NCI-H2227 treated with DMSO at 0.1 percent for 48 hours (cell line): ENCODE results near the gene MFSD6L.
"Not testable (repeated sequence)": the region's sequence is repeated elsewhere in the genome, so short reads cannot be mapped to it uniquely, and the experiment has no call there.

Experiments used
- DNase-seq: peaks from one replicate; lab custom pipeline; 2025; lab: John Stamatoyannopoulos, UW

Gene MFSD6L

GRCh38 chr17:8825802-8826201 is 26.6 kb upstream of the MFSD6L start:
- DNase-seq: no peak

- no peak for DNase-seq
Measured at GRCh38 chr17:8823279-8823678, 24.1 kb upstream of the MFSD6L start.

- DNase-seq: no peak
Measured at GRCh38 chr17:8822401-8823035, 23.4 kb upstream of the MFSD6L start.

- DNase-seq: no peak
Measured at GRCh38 chr17:8821446-8822105, 22.4 kb upstream of the MFSD6L start.

DNA sequence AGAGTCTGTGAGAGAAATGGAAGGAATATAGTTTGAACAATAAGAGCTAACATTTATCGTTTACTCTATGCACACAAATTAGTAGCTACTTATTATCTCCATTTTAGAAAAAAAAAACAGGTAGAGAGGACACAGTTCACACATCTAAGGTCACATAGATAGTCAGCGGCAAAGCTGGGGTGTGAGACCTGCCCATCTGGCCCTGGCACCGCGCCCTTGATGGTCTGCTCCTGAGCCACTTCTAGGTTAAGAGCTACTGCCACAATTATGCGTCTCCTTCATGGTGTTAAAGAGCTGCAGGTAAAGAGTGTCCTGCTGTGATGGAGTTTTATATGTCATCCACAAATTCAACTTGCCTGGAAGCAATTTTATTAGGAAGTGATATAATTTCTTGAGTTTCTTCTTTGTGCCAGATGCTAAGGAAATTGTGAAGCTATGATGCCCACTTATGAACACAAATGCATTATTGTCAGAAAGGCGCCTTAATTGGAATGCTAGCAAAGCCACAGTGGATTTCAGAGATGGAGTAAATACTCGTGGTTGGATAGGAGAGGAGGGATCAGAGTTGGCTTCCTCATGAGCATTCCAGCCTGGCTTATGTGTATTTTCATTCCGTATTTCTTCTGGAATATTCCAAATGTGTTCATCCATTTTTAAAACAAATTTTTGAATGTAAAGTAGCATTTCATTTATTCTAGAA is 21.3 kb upstream of the MFSD6L start:
- no peak for DNase-seq

GRCh38 chr17:8818654-8819330 is 19.6 kb upstream of the MFSD6L start:
- no peak for DNase-seq

DNA sequence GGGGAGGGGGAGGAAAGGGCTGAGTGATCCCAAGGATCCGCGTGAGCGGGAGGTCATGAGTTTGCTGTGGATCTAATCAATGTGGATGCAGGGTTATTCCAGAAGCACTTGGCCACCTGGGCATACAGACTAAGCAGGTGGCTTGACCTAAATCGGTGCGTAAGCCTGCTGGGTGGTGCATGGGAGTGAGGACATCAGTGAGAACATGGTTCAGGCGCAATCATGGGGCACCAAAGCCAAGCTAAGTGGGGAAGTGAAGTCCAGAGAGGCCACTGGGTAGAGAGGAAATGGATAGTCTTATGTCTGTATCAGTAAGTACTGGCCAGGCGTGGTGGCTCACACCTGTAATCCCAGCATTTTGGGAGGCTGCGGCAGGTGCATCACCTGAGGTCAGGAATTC is 18.9 kb upstream of the MFSD6L start:
- no peak for DNase-seq

GRCh38 chr17:8806926-8807550 is 7.9 kb upstream of the MFSD6L start:
- no peak for DNase-seq

DNA sequence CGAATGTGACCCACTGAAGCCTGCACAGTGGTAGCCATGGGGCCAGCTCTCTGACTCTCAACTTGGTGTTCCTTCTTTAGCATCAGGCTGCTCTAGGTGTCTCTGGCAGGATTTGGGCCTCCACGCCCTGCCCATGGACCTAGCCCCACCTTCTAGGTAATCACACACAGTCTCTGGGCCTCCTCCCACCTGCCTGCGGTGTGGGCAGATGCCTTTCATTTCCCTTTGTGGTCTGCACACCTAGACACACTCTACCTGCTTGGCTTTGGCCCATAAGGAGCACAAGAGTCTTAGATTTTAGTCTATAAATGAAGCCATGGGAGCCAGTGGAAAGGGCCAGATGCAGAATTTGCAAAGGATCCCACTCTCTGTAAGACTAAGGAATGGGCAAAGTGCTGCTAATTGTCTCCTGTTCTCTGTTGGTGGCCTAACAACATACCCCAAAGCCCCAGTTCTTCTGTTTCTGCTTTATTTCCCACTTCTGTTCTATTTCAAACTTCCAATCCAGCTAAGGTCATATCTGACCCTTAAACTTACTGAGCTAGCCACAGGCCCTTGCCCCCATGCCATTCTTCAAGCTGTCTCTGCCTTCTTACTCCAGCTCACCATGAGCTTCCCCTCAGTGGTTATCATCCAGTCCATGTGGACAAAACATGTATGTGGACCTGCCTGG is 7.2 kb upstream of the MFSD6L start:
- no peak for DNase-seq

DNA sequence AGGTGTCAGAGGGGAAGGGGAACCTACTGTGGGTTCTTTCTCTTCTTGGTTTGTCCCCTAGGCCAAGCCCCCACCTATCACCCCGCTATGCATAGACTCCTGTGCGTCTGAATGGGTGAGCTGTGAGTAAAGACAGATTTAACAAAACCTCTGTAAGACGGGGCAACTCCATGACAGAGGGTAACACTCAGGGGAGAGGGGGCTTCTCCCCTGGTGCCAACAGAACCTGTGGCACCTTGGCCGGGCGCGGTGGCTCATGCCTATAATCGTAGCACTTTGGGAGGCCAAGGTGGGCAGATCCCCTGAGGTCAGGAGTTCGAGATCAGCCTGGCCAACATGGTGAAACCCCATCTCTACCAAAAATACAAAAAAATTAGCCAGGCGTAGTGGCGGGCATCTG is 6.2 kb upstream of the MFSD6L start:
- DNase-seq: not testable (repeated sequence)

DNA sequence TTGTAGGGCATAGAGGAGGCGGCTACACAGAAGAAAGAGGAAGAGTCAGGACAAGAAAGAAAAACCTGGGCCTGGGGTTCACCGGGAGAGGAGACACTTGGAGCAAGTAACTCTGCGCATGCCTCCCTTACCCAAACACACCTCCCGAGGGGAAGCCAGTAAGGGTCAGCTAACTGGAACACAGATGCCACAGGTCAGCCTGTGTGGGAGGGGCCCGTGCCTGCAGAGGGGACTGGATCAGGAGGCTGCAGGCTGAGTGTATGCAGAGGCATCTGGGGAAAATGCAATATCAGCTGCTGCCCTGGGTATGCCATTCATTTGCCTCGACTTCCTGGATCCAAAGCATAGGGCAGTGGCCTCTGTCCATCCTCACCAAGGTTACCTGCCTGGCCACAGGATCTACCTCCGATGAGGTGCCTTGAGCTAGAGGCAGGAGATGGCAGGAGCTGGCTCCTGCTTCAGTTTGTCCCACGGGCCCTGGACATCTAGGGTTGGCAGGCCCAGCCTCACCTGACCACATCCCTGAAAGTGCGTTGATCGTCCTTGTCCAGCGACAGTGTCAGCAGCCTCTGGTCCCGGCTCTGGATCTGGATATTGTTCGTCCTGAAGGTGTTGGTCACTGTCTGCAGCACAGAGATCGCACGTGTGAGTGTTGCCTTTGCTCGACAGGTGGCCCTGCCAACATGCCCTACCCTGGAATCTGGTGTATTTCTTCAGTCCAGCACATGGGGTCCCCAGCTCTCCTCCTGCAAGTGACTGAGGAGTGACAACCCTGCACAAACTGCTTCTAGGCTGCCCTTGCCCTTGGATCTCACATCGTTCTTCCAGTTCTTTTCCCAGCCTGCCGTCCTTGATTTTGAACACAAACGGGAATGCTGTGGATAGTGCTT is 4.6 kb upstream of the MFSD6L start:
- DNase-seq: no peak

DNA sequence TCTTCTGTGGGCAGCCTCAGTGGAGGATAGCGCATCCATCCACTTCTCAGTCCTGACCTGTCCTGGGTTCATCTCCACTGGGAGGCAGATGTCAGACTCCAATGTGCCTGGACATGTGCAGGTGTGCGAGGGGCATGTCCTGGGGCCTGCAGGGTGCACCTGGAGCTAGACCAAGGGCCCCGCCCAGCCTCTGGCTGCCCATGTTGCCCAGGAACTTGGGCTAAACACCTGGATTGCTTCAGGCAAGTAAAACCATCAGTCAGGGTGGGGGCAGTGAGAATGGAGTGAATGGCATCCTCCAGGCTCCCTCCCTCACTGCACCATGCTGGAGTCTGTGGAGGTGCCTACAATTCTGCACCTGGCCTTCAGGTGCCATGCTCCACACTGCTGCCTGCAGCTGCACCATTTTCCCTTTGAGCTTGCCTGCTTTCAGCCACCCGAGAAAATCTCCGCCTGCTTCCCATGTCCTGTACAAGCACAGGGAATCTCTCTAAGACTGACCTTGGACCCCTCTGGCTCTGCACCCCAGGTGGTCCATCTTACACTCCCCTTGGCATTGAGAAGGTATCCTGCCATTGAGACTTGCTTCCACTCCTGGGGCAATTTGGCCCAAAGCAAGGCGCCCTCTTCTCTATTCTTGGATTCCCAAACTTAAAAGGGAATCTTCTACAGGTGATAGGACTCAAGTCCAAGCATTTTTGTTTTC is 2.1 kb upstream of the MFSD6L start:
- no peak for DNase-seq

GRCh38 chr17:8800656-8801055 is 1.5 kb upstream of the MFSD6L start:
- DNase-seq: no peak

DNA sequence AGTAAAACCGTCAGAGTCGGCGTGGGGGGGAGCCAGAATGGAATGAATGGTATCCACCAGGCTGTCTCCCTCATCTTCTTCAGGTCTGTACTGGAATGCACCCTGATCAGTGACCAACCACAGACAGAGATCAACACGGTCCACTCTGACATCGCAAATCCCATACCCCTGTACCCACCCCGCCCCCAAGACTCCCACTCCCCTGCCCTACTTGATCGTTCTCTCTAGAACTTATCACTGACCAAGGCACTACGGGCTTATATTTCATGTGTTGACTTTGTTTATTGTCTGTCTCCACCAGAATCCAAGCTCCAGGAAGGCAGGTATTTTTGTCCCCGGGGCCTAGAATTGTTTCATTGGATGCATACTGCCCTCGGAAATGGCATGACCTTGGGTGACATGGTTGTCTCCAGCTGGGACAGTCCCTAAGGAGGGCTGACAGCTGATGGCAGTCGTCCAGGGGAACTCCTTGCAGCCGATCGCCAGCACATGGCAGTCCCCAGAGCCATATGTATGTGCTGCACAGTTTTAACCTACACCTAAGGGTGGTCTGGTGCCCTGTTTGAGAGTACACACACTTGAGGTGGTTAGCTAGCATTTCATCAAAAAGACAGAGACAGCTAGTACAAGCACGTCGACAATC is 526 bp upstream of the MFSD6L start:
- no peak for DNase-seq

DNA sequence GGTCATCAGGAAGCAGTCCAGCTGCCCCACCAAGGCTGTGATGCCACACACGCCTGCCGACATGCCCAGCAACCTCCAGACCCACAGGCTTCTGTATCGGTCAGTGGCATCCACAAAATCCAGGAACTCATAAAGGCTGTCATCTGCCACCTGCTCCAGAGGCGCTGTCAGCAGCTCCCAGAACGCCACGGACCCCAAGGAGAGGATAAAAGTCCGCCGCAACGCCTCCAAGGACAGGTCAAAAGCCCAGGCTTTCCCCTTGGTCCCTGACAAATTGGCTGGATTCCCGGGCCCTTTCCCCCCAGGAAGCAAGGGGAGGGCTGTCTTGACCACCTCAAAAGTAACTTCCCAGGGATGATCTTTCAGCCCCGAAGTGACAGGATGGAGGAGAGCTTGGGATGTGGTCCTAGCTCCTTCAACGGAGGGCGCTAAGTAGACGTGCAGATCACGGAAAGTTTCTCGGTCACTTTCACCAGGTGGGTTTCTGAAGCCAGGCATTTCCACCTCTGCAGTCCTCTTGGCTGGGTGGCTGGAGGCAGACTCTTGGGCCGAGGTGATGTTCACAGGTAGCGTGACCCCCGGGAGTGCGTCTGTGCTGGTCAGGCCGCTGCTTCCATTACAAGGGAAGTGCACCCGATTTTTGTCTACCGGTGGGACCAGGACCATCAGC is 854 bp downstream of the MFSD6L start:
- no peak for DNase-seq

DNA sequence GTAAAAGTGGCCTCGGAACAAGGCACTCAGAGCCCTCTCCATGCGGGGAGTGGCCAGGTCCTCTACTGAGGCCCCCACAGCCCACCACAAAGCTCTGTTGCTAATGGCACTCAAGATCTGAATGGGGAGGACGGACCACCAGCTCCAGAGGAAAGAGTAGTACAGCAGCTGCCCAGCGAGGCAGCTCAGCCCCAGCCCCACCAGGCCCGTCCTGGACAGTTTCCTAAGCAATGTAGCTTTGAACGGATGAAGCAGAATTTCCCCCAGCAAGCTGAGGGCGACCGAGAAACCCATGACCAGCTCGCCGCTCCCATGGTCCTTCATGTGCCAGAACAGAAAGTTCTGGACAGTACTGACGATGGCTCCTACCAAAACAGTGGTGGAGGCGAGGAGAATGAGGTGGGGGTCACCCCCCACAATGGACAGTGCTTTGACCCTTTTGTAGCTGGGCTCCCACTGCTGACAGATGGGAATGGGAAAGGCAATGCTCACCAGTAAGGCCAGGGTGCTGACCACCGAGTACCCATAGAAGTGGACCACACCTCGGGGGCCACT is 1.5 kb downstream of the MFSD6L start:
- no peak for DNase-seq

DNA sequence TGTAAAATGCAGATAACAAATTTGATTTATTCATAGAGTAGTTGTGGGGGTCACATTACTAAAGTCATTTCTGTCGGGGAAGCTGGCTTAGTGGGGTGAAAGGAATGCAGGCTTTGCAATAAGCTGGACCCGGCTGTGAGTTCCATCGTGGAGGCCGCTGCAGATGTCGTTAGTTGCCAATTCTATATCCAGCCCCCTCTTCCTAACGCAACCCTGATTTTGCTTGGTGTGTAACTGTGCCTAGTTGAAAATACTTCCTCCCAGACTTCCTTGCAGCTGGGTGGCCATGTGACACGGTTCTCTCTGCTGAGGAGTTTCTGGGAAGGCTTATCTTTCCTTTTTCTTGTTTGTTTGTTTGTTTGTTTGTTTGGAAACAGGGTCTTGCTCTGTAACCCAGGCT is 4.5 kb downstream of the MFSD6L start:
- DNase-seq: no peak

DNA sequence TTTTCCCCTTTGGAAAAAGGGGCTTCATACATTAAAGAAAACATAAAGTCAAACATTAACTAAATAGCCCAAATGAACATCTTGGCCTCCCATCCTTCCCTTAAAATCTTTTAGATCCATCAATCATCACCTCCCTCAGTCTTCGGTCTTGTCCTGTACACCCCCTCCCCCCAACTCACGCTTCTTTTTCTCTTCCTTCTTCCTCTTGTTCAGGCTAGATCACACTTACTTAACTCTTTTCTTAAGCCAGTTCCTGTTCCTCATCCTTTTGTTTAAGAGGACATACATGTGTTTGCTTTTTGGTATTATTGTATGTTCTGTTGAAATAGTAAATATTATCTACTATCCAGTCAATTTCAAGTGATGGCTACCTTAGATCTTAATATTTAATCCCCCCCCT is 5.5 kb downstream of the MFSD6L start:
- DNase-seq: no peak

- no peak for DNase-seq
Measured at GRCh38 chr17:8792646-8793045, 6.5 kb downstream of the MFSD6L start.
